NCI-H187 treated with DMSO at 0.1 percent for 48 hours (cell line): ENCODE results near the gene DCAF15.

Source experiments
- DNase-seq: peaks from one replicate; lab custom pipeline; 2025; lab: John Stamatoyannopoulos, UW

Gene DCAF15

DNA sequence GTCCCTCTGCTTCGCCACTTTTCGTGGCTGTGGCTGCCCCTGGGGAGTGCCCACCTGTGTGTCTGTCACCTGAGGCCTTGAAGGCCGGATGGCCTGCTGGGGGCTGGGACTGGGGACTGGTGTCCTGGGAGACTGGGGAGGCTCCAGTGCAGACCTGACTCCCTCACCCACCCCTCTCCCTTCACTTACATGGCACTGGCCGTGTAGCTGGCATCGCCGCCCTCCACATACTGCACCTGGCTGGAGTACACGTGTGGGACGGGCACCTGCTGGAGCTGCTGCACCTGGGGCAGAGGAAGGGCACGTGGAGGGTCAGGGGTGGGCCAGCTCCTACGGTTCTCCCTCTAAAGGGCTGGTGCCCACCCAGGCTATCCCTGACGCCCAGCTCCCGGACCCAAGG is 25.5 kb downstream of the DCAF15 start:
- DNase-seq, result no peak

DNA sequence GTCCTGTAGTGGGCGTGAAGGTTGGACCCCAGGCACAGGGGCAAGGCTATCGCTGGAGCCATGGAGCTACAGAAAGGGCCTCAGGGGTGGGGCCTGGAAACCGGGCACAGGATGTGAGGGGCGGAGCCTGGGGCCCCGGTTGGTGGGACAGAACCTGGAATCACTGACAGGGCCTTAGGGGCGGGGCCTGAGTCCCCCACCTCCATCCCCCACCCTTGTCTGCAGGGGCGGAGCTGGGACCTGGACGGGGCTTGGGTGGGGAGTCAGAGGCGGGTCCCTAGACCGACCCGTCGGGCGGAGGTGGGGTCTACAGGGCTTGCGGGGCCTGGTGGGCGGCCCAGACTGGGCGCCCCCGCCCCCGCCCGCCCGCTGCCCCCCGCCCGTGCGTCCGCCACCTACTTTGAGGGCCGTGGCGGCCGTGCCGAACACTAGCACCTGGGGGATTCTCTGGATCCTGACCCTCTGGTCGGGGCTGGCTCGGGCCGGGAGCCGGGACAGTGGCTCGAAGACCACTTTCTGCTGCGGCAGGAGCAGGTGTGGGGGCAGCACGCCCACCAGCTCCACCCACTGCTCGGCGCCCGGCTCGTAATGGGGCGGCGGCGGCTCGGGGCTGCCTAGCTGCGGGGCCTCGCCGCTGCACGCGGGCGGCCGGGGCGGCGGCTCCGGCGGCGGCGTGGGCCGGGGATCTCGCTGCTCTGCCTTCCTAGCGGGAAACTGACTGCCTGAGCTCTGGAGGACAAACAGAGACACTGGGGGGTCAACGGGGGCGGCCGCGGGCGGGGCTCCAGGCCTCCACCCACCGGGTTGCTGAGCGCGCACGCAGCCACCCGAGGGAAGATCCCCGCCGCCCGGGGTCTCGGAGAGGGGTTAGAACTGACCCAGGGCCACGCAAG is 26.3 kb downstream of the DCAF15 start:
- DNase-seq, result no peak

DNA sequence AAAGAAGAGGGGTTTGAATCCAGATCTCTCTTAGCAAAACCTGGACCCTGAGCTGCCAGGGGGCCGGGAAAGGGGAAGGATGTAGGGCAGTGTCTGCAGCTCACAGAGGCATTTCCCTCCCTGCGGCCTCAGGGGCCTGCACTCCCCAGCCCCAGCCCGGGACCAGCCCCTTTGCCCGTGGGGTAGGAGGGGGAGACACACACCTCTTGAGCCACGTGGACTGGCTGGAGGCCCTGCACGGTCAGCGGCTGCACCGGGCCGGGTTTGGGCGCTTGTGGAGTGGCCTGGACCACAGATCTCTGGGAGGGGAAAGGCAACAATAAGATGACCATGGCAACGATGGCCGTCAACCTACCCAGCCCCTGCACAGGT is 26.9 kb downstream of the DCAF15 start:
- no peak for DNase-seq

DNA sequence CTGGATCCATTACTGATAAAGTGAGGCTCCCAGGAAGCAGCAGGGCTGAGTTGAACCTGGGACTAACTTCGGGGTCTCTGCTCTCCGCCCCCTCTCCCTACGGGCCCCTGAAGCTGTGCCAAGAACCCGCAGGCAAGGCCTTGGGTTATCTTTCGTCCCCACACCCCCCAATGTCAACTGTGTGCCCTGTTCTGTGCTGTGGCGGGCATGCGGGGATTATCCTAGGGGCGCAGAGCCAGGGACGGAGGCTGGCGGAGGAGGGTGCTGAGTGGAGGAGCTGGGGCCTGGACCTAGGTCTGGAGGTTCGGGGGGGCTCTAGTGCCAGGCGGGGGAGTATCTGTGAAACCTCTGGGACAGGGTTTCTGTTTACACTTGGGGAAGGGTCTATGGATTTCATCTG is 27.4 kb downstream of the DCAF15 start:
- DNase-seq, result no peak

DNA sequence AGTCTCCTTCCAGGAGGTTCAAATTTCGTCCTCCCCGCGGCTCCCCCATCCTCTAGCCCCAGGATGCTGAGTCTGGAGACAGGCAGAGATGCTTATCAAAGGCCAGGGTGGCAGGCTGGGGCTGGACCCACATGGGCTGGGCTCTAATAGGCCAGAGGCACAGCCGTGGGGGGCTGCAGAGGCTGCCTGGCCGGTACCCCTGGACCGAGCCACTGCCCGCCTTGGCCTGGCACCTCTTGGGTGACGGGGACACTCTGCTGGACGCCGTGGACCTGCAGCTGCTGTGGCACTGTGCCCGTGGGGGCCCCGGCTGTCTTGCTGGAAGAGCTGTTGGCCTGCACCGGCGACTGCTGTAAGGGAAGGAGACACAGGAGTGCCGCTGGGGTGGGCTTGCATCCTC is 28.0 kb downstream of the DCAF15 start:
- no peak for DNase-seq

DNA sequence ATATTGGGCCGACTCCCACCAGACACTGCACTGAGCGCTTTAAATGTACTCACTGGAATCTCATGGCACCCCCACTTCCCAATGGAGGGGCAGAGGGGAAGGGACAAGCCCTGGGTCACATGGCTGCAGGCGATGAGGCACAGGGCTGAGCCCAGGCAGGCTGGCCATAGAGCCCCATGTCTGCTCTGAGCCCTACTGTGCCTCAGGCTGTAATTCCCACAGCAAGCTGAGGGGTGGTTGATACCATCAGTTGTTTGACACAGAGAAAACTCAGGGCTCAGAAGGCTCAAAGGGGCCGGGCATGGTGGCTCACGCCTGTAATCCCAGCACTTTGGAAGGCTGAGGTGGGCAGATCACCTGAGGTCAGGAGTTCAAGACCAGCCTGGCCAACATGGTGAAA is 28.7 kb downstream of the DCAF15 start:
- DNase-seq, result no peak

DNA sequence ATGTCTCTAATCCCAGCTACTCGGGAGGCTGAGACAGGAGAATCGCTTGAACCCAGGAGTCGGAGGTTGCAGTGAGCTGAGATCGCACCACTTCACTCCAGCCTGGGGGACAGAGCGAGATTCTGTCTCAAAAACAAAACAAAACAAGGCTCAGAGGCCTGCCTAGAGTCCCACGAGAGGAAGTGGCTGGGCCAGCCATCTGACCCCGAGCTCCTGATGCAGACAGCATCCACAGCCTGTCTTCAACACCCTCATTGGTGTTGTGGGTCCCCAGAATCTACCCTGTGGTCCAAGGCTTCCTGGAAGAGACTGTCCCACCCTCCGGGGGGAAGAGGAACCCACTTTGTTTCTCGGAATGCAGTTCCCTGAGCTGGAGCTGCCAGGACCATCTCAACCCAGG is 29.2 kb downstream of the DCAF15 start:
- no peak for DNase-seq

DNA sequence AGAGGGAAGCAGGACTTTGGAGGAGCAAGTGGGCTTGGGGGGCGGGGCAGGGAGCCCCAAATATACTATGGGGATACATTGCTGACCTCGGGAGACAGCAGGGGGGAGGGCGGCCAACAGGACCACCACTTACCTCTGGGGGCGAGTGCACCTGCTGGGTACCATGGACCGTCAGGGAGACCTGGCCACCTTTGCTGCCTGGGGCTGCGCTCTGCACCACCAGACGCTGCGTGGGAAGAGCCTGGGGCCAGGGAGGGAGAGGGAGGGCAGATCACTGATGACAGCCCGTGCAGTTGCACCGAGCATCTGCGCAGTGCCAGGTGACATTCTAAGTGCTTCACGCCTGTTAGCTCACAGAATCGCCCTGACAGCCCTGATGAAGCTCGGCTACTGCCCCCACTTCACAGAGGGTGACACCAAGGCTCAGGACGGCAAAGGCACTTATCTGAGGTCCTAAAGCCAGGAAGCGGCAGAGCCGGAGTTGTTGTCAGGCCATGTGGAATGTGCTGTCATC is 29.7 kb downstream of the DCAF15 start:
- no peak for DNase-seq

DNA sequence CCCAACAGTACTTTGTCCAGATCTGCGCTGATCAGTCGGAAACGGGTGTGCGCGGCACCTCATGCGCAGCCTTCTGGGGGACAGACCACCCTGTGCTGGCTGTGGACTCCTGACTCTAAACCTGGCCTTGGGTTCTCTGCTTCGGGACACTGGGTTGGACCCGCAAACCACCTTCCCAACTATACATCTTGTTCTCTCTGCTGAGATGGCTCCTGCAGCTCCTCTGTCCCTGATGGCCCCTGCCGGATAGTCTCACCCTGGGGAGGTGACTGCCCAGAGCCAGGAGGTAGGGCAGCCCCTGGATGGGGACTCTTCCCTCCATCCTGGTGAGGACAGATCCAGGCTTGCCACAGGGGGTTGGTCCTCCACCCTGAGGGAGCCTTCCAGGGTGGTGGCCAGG is 30.5 kb downstream of the DCAF15 start:
- DNase-seq, result no peak

DNA sequence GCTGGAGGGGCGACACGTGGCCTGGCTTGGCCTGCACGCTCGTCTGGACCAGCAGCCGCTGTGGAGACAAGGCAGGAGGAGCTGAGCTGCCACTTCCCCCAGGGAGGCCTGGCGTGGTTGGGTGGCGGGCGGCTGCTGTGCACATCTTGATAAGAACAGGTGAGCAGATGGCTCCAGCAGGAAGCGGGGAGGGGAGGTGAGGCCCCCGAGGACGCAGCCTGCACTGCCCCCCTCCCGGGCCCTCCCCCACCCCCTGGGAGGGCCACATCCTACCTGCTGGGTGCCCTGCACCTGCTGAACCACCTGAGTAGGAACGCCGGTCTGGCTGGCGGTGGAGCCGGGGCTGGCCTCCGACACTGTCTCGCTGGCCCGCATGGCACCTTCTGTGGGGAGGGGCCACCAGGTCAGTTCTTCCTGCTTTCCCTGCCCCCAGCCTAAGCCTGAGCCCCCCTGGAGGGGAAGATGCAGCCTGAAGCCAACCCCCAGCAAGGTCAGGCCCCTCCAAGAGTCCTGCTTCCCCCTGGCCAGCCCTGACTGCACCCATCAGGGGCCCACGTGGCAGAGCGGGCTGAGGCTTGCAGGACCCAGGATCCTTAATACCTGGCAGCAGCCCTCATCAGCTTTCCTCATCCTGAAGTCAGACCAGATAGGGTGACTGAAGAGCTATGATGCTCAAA is 31.0 kb downstream of the DCAF15 start:
- no peak for DNase-seq

DNA sequence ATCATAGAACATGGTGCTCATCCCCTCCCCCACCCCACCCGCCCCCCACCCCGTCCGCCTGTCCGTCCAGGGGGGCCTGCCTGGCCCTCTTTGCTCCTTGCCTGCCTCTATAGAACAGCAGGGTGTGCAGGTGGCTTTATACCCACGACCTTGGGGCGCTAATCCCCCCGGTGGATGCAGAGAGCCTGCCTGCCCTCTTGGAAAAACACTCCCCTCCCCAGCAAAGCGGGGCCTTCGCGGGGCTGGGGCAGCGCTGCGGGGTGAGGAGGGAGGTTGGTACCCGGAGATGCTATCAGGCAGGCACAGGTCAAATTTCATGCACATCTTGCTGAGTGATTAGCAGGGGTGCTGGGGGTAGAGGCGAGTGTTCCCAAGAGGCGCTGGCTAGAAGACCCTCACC is 31.9 kb downstream of the DCAF15 start:
- no peak for DNase-seq

DNA sequence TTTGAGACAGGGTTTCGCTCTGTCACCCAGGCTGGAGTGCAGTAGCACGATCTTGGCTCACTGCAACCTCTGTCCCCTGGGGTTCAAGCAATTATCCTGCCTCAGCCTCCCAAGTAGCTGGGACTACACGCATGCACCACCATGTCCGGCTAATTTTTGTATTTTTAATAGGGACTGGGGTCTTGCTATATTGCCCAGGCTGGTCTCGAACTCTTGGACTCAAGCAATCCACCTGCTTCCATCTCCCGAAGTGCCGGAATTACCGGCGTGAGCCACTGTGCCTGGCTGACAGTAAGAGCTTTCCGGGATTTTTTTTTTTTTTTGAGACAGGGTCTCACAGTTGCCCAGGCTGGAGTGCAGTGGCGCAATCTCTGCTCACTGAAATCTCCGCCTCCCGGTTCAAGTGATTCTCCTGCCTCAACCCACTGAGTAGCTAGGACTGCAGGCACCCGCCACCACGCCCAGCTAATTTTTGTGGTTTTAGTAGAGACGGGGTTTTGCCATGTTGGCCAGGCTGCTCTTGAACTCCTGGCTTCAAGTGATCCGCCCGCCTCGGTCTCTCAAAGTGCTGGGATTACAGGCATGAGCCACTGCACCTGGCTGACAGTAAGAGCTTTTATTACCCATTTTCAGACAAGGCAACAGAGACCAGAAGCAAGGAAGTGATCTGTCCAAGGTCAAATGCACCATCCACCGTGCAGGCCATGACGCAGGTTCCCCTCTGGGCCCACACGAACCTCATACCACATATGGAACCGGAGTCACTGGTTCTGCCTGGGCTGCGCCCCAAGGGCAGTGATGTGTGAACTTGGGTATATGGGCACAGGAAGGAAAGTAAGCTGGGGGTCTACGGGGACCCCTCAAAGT is 32.8 kb downstream of the DCAF15 start:
- no peak for DNase-seq

DNA sequence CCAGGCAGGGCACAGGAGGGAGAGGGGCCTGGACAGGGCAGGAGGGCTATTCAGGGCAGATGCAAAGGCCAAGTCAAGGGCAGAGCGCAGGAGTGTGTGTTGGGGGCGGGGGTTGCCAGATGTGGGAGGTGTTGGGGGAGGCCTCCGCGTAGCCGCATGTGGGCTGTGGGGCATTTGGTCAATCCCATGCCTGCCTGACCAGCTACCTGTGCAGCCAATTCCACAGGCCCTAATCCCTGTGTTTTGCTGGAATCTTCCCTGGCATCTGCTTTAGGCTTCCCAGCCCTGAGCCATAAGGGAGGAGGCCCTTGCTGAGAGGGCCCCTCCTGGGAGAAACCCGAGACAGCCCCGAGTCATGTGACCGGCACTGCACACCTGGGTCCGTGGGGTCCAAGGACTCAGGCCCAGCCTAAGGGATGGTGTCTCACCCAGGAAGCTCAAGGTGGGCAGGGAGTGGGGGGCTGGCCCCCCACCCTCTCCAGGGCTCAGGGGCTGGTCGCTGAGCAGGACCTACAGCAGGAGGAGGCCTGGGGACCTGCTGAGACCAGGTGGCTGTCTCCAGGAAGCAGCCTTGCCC is 33.5 kb downstream of the DCAF15 start:
- peak; percentile 13 for DNase-seq

DNA sequence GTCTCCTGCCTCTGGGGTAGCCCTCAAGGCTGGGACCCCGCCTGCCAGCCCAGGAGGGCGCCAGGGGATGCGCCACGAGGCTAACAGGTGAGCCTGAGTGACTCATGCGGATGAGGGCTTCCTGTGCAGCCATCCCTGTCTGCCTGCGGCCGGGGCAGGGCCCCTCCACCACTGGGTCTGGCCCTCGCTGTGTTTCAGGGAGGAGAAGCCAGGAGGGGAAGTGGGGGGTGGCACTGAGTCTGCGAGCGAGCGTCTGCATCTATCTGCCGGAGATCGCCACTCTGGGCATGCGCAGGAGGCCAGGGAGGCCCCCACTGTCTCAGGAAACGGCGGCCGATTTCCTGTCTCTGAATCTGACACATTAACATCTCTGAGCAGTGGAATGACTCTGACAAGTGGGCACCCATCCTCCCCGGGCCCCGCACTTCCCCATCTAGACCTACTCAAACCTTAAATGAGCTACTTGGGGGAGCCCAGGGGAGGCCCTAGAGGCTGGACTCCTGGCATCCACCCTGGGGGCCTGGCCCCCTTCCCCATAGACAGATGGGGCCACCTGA is 34.1 kb downstream of the DCAF15 start:
- no peak for DNase-seq

DNA sequence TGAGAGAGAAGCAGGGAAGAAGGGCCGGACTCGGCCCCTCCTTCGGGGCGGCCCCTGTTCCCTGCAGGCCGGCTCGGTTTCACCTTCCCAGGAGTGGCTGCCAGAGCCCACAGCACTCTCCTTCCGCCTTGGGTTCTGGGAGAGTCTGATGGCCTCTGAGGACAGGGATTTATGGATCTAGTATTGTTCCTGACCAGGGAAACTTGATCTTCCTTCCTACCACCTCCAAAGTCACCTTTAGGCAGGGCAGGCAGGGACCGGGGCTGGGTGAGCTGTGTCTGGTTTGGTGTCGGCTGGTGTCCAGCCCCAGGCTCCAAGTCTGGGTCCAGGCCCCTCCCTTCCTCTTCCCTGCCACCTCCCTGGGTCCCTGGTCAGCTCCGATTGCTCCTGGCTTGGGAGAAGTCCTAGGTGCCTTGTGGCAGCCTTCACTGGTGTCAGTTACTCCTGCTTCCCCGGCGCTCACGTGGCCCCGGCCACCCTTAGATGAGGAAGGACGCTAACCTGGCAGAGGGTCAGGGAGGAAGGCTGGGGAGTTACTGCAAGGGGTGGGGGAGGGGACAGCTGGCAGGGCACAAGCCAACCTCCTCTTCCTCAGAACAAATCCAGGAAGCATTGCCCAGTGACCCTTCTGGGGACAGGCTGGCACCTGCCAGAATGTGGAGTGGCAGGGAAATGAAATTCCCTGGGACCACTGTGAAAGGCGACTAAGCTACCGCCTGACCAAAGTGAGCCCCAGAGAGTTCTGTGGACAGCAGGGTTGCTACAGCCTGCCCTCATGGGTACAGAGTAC is 35.0 kb downstream of the DCAF15 start:
- DNase-seq, result no peak

DNA sequence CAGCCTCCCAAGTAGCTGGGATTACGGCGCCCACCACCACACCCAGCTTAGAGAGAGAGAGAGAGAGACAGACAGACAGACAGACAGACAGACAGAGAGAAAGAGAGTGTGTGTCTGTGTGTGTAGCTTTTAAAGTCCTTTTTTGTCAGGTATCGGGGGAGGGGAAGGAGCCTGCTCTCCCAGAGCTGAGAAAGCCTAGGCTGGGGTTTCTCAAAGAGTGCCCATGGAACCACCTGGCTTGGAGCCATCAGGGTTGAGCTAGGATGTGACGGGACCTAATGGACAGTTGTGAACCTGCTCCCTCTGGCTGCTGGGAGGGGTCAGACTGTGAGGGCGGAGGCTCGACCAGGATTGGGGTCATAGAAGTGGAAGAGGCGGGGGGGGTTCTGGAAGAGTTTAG is 37.2 kb downstream of the DCAF15 start:
- no peak for DNase-seq

DNA sequence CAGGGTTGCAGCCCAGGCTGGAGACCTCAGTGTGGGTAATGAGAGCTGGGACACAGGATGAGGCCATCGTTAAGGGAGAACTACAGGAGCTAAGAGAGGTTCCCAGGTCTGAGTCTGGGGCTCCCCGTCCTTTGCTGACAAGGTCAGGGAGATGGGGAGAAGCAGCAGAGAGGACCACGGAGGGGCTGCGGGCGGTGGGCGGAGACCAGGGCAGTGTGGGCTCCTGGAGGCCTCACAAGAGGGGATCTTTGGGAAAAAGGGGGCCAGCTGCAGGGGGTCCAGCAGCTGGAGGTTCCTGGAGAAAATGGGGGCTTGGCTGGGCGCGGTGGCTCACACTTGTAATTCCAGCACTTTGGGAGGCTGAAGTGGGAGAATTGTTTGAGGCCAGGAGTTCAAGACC is 37.8 kb downstream of the DCAF15 start:
- DNase-seq, result no peak

DNA sequence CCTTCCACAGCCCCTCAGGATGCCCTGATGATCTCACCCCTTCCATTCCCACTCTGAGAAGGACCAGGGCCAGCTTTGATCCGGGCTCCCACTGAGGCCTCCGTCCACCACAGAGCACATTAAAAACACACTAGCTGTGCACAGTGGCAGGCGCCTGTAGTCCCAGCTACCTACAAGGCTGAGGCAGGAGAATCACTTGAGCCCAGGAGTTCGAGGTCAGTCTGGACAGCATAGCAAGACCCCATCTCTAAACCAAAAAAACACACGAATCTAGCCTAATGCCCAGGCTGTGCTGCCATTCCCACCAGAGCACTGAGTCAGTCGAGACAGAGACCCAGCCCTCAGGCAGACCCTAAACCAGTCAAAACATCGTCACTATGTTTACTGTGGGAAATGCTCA is 39.7 kb downstream of the DCAF15 start:
- DNase-seq, result no peak

DNA sequence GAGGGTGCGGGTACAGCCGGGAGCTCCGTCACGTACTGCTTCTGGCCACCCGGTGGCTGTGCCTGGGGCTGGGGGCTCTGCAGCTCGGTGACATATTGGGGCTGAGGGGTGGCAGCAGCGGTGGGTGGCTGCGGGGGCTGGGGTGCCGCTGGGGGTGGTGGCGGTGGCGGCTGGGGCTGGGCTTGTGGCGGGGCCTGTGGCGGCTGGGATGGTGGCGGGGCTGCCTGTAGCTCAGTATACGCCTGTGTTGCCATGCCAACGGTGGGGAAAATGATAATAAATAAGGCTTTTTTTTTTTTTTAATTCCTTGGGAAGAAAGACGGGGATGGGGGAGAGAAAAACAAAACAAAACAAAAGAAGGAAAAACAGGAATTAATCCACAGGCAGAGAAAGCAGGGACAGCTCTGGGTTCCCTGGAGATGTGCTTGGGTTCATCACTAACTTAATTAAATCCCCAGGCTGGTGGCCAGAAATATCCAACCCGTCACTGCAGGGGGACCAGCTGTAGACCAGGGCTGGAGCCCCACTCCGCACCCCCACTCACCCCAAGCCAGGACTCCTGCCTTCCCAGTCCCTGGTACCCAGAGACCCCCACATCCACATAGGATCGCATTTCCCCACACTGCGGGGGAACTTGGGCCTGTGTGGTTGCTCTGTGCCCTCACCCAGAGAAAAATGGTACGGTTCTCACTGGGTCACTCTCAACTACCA is 41.4 kb downstream of the DCAF15 start:
- no peak for DNase-seq

DNA sequence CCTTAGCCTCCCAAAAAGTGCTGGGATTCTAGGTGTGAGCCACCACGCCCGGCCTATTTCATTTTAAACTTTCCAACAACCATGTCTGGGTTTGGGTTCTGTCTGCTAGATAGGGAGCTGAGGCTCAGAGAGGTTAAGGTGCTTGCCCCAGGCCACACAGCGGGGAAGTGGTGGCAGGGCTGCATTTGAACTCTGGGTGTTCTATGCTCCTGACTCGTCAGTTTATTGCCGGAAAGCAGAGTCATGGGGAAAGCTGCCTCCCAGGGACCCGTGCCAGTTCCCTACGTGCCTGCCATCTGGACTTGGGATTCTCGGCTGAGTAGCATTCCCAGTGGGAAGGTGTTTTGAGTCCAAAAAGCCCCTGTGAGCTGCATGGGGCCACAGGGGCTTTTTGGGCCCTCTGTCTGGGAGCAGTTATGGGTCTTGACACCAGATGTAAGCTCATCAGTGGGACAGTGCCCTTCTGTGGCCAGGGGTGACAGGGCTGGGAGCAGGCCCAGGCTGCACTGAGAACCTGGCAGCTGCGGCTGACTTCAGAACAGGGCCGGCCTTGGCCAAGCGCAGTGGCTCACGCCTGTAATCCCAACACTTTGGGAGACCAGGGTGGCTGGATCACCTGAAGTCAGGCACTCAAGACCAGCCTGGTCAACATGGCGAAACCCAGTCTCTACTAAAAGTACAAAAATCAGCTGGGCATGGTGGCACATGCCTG is 42.9 kb downstream of the DCAF15 start:
- DNase-seq, result no peak
